Astrocyte of the cerebellum (primary cell): ENCODE results near the gene CDK5RAP2.

ENCODE experiments used
- DNase-seq: peaks from one replicate; pipeline ENCODE4 v3.0.0-alpha.2; 2011; ENCODE audit warnings: low read depth
- H3K4me3 ChIP-seq: 2 replicates; pipeline ENCODE4 v1.5.1; 2011; ENCODE audit warnings: mild to moderate bottlenecking, low read depth, low read length, moderate library complexity
- in situ Hi-C: cut with HindIII; loops from 2 replicates; pipeline ENCODE4 v1.10.0; 2017; ENCODE audit warnings: low sequenced_read_pairs
- TF ChIP-seq, protein P1 (sequence below): IDR thresholded peaks from 2 replicates; pipeline ENCODE4 v1.5.1; 2012; ENCODE audit warnings: low read length, low read depth, moderate library complexity, mild to moderate bottlenecking; ENCODE audit errors: missing control alignments

Gene CDK5RAP2

DNA sequence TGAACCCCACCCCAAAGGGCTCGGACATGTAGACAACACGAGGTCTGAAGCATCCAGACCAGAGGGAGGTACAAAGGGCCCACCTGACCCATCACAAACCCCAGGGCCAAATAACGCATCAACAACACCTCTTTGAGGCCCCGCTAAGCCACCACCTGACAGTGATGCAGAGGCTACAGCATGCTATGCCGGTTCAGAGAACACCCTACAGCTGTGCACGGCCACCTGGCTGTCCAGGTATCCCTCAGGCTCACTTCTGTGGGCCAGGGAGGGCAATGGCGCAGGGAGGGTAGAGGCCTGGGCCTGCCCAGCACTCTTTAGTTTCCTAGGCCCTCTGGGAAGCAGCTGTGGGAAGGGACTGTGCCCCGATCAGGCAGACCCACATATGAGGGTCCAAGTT is 190.1 kb downstream of the CDK5RAP2 start:
- no peak overlapping the region for H3K4me3 ChIP-seq
- DNase-seq = no peak
- TF ChIP-seq, protein P1, sequence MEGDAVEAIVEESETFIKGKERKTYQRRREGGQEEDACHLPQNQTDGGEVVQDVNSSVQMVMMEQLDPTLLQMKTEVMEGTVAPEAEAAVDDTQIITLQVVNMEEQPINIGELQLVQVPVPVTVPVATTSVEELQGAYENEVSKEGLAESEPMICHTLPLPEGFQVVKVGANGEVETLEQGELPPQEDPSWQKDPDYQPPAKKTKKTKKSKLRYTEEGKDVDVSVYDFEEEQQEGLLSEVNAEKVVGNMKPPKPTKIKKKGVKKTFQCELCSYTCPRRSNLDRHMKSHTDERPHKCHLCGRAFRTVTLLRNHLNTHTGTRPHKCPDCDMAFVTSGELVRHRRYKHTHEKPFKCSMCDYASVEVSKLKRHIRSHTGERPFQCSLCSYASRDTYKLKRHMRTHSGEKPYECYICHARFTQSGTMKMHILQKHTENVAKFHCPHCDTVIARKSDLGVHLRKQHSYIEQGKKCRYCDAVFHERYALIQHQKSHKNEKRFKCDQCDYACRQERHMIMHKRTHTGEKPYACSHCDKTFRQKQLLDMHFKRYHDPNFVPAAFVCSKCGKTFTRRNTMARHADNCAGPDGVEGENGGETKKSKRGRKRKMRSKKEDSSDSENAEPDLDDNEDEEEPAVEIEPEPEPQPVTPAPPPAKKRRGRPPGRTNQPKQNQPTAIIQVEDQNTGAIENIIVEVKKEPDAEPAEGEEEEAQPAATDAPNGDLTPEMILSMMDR = no peak
- in situ Hi-C loops = no loop called here

DNA sequence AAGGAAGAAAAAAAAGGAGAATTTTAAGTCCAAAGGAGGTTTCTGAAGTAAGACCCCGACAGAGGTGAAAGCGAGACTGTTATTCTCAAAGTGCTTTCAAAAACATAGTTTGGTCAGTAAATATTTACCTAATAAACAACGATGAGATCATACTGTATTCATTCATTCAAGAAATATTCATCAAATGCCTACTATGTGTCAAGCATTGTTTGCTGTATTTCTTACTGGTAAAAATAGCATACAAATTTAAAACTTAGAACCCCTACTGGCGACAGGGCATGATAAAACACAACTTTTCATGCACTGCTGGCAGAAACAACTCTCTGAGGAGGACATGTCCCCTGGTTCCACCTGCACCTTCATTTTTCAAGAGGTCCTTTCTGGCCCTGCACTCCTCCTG is 190.7 kb downstream of the CDK5RAP2 start:
- TF ChIP-seq, protein P1 = no peak
- in situ Hi-C loops = no loop called here
- H3K4me3 ChIP-seq = no peak overlapping the region
- DNase-seq = no peak

DNA sequence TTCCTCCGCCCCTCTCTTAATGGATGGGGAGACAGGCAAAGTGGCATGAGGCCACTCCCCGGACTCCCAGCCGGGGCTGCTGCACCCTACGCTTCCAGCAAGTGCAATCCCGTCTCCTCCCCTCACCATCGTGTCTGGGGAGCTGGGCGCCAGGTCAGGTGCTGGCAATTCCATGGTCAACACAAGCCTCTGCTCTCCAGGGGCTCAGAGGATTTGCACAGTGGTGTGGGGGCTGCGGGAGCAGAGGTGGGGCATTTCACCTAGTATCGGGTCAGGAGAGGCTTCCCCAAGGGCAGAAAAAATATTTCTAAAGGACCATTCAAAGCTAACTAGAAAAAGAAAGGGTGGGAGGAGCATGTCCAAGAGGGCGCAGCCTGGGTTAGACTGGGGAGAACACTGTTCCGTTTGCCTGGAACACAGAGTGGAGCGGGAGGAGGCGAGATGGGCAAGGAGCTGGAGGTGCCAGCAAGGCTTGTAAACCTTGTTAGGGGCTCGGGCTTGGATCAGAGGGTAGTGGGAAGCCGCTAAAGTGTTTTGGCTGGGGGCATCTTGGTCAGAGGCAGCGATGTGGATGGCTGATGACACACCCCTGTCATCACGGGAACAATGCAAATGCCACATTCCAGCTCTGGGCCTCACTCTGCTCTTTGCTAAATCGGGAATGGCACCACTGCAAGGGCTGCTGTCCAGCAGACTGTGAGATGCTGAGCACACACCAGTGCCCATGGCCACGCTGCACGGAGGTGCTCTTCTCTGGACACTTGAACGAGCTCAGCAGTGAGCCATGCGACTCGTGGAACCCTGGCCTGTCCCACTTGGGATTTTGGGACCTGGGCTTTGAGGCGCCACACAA is 191.7 kb downstream of the CDK5RAP2 start:
- no peak for DNase-seq
- TF ChIP-seq, protein P1 = no peak
- H3K4me3 ChIP-seq = no peak overlapping the region
- in situ Hi-C loops = no loop called here

DNA sequence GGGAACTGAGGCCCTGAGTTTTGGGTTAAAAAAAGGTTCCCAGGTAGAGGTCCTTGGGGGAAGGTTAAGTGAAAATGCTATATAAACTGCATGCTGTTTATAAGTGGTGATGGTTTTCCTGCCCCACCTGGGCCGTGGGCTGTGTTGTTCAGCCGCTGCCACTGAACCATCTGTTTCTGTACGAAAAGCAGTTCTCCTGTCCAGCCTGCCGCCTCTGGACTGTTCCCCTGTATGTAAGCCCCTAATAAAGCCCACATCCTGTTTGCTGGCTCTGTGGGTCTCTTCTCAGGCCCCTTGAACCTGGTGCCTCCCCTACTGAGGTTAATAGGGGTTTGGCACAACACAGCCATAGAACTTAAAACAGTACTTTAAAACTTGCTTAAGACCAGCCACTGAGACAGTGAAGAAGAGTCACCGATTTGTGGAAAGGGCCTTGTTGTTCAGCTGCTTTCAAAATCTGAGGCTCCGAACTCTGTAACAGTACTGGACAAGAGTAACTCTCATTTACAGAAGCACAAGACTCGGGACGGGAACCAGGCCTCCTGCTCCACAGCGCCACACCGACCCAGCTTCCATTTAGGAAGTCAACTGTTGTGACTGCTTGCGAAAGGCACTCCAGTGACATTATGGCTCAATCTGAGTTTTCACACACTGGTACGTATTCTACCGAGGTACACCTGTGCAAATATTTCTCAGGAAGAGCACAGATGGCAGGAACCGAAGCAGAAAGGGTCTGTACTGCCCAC is 192.5 kb downstream of the CDK5RAP2 start:
- DNase-seq = no peak
- H3K4me3 ChIP-seq = no peak overlapping the region
- in situ Hi-C loops = no loop called here
- TF ChIP-seq, protein P1 = no peak

DNA sequence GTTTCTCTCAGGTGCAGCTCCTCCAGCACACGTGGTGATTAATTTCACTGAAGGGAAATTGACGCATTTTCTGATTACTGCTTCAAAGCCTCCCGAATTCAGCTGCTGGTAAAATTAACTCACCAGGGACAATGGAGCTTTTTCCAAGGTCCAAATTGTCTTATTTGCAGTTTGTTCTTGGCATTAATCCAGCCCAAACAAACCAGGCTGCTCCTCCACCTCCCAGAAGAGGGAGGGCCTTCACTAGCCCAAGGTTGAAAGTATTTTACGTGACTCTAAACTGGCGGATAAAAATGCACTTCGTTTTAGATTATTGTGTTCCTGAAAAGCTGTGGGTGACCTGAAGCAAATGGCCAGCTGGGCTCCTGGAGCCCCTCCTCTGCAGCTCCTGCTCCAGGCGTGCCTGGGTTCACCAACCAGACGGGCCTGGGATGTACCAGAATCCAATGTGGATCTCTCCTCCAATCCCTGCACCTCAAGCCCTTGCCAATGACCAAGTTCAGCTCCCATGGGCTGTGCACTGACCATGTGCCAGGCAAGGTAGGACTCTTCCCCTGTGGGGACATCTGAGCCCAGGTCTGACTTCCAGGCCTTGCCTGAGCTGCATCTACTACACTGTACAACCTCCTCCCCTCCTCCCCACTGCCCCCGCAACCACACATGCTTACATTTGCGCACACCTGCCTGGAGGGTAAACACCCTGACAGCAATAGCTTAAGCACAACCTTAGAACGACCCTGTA is 193.4 kb downstream of the CDK5RAP2 start:
- in situ Hi-C loops = no loop called here
- DNase-seq = peak; percentile 38
- TF ChIP-seq, protein P1 = no peak

More for the DNA sequence above, 193.4 kb downstream of the CDK5RAP2 start:
- no peak overlapping the region for H3K4me3 ChIP-seq
